ENCODE results near the gene CAPN6.
A peak's percentile ranks its signal among the peaks of the same experiment; 100 is the strongest.

The CAPN6 gene, protein sequence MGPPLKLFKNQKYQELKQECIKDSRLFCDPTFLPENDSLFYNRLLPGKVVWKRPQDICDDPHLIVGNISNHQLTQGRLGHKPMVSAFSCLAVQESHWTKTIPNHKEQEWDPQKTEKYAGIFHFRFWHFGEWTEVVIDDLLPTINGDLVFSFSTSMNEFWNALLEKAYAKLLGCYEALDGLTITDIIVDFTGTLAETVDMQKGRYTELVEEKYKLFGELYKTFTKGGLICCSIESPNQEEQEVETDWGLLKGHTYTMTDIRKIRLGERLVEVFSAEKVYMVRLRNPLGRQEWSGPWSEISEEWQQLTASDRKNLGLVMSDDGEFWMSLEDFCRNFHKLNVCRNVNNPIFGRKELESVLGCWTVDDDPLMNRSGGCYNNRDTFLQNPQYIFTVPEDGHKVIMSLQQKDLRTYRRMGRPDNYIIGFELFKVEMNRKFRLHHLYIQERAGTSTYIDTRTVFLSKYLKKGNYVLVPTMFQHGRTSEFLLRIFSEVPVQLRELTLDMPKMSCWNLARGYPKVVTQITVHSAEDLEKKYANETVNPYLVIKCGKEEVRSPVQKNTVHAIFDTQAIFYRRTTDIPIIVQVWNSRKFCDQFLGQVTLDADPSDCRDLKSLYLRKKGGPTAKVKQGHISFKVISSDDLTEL

DNA sequence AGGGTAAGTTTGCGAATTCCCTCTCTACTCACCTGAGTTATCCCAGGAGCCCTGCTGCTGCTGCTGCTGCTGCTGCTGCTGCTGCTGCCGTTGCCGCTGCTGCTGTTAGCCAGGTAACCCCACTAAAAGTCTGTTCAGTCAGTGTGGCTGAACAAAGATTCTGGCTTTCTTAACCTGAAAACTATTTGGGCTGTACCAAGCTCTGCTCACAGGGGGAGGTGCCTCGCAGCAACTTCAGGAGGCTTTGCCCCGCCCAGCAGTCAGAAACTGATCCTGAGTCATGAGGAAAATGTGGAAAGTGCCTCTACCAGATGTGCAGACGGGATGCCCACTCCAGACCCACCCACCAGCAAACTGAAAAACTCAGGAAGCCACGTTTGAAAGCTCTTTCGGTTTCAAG lies at the start of gene CAPN6:
Gene CAPN6 (minus strand): TSS at position 145 of the 400 bp plus-strand sequence. CDS start 6,547 bp downstream, outside the sequence.
- peak; percentile 68 for DNase-seq (ENCODE audit: low spot score)

DNA sequence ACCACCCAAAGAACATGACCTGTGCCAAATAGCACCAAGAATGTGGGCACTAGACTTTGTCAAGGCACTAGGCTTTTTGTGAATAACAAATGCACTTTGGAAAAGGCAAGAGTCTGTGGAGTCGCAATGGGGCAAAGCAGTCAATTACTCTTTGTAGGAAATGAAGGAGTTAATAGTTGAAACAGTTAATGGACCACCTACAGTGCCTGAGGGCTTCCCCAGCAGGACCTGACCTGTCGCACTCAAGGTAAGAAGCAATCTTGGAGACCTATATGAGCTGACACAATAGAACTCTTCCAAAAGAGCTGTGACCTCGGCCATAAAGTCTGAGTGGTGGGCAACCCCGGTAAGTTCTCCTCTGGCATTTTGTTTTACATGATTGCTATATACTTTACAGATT lies 49.2 kb upstream of the CAPN6 start:
- DNase-seq (ENCODE audit: low spot score) = no peak

DNA sequence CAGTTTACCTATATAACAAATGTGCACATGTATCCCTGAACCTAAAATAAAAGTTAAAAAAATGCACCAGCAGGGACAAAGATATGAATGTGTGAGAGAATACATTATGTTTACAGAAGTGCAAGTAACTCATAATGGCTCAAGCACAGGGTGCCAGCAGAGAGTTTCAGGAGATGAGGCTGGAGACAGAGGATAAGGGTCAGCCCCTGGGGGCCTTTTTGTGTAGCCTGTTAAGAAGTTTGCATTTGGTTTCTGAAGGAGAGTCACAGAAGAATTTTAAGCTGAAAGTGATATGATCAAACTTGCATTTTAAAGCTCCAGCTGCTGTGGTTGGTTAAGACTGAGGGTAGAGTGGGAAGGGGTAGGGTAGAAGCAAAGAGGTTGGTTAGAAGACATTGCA lies 48.6 kb upstream of the CAPN6 start:
- no peak for DNase-seq (ENCODE audit: low spot score)

DNA sequence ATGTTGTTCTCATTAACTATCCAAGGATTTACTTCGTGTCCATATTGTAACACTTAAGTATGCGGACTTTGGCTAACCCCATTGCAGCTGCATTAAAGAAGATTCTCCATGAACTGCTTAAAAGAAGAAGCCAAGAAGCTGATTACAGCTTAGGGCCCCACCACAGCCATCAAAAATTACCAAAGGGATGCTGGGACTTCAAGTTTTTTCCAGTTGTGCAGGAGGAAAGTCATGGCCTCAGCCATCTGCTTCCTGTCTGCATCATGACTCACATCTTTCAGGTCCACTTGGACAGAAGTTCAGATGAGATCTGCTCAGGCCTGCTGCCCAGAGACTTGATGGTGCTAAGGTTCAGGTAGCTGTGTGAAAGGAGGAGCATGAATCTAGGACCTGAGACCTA lies 38.8 kb upstream of the CAPN6 start:
- DNase-seq (ENCODE audit: low spot score) = peak; percentile 66

DNA sequence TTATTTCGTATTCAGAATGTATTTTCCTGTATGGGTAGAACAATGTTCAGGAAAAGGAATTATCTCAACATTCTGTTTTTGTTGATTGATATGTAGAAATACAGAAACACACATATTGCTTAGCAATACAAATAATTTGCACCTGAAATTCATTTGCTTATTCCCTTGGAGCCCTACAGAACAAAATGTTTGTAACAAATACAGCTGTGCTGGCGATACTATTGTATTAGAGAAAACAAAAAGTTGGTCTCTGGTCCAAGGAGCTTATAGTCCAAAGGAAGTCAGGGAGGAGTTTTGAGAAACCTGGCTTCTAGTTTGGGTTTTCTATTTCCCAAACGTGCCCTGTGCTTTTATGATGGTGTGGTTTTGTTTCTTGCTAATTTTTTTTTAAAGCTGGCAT lies 37.8 kb upstream of the CAPN6 start:
- DNase-seq (ENCODE audit: low spot score) = no peak

DNA sequence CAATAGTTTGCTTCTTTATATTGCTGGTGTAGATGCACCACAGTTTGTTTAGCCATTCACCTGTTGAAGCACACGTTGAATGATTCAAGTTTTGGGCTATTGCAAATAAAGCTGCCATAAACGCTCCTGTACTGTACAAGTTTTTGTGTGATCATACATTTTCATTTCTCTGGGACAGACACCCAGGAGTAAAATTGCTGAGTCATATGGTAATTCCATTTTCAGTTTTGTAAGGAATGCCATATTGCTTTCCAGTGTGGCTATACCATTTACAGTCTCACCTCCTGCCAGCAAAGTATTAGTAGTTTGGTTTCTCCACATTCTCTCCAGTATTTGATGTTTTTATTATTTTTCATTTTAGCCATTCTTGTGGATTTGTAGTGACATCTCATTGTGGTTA lies 32.0 kb upstream of the CAPN6 start:
- DNase-seq (ENCODE audit: low spot score) = no peak

DNA sequence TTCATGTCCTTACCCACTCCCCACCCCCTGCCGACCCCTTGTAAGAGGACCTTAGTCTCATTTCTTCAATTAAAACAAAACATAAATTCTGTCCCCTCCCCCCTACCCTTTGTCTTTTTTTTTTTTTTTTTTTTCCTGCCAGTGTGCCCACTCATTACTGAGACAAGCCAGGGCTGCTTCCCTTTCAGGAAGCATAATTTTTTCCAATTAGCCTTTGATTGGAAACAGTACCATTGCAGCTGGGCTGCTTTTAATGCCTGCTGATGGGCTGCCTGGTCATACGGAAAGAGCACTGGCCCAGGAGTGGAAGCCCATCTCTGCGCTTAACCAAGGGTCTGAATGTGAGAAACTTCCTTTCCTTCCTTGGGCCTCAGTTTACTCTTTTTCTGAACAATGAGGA lies 18.6 kb upstream of the CAPN6 start:
- no peak for DNase-seq (ENCODE audit: low spot score)

DNA sequence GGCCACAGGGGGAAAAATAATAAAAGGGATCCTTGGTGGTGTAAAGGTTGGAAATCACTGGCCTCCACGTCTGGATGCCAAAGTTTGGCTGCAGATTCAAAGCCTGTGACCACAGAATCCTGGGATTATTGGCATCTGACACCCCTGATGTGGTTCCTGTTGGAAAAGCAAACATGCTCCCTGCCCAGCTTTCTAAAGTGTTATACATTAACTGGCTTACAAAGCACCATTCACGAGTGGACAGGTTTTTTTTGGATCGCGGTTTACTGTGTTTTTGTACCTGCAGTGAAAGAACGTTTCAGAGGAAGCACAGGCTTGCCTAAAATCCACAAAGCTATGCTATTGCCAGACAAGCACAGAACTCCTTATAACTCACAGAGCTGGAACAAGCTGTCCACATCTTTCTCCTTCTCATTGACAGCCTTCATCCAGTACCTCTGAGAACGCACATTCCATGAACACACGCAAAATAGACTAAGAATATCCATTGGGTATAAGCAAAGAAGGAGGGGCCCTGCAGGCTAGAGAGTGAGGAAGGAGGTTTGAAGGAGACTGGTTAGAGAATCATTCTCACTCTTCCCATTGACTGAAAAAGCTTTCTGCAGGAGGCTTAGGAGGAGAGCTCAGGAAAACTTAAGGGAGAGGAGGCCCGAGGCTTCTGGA lies 14.5 kb upstream of the CAPN6 start:
- no peak for DNase-seq (ENCODE audit: low spot score)

DNA sequence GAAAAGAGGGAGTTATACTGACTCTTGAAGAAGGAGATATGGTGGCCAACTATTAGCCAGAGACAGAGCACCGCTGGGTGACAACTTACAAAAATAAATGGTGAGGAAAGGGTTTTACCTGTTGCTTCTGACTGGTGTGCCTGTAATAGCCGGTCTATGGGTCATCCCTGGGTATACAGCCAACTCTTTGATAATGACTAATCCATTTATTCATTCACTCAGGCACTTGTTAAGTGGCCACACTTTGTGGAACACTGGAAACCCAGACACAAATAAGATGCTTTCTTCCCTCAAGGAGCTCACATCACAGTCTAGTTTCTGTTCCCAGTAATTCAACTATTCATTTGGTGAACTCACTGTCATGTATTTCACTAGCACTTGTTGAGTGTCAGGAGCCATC lies 13.2 kb upstream of the CAPN6 start:
- DNase-seq (ENCODE audit: low spot score) = no peak

DNA sequence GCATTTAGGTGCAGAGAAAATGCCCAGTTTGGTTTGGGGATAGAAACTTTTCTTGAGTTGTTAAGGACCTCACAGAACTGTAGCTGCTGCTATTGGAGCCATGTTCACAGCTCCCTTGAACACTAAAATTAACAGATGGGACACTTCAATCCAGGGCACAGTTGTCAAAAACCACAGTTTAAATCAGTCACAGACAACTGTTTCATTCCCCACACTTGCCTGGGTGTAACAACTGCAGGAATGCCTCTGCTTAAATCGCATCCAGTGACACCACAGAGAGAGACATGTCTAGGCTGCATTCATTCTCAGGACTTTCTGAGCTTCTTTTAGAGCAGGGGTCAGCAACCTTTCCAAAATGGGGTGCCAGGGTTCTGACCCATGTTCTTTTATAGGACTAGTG lies 12.7 kb upstream of the CAPN6 start:
- no peak for DNase-seq (ENCODE audit: low spot score)

DNA sequence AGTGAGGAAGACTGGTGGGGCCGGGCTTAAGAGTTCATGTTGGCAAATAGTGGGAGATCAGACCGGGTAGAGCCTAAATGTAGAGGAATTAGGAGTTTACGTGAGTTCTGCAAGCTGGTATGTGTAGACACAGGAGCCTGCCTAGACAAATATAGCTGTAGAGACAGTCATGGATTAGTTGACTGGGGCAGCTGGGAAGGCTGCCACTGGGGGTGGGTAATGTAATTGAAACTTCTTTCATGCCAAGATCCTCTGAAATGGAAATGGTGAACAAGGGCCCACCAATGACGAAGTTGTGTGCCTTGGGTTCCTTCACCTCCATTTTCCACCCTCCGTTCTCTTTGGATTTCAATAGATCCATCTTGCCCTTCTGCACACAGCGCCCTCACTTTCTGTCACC lies 11.9 kb upstream of the CAPN6 start:
- no peak for DNase-seq (ENCODE audit: low spot score)

DNA sequence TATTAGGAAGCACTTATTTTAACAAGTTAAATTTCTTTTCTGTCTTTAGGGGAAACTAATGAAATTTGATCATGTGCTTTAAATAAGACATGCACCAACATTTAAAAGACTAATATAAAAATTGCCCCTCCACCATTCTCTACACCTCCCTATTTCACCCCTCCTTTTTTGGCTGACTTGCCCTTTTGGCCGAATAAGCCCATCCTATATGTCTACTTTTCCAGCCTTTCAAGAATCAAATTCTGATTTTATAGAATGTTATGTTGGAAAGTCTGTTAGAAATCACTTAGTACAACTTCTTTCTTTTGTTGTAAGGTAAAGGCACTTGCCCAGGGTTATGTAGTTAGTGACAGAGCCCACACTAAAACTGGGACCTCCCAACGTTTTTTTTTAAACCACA lies 1.8 kb downstream of the CAPN6 start:
- no peak for DNase-seq (ENCODE audit: low spot score)

DNA sequence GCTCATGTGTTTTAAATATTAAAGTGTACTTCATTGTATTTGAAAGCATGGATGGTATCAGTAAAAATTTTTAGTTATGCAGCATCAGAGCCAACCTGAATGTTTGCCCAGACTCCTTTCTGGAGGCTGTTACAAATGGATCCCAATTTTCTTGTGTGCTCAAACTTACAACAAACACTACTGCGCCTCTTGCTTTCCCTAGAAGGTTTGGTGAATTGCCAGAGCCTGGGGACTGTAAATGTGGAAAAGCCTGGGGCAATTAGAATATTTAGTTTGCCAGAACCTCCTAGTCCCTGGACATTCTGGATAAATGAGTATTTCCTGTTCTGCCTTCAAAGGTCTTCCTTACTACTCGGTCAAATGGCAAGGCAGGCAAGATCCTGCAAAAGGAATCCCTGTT lies 4.8 kb downstream of the CAPN6 start:
- DNase-seq (ENCODE audit: low spot score) = no peak

DNA sequence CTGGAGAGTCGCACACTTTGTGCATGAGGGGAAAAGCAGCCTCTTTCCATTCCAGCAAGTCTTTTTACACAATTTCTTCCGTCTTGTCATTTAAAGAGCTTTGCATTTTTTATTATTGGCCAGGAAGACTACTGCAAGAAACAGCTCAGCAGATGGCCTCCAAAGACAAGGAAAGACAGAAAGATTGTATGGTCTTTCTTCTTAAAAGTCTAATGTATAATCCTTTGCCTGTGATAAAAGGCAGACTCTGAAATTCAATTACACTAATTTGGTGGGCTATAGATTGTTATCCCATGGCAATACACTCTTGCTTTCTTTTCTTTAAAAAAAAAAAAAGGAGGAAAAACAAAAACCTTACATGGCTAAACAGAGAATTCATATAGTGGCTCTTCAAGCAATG lies 5.9 kb downstream of the CAPN6 start:
- DNase-seq (ENCODE audit: low spot score) = no peak

DNA sequence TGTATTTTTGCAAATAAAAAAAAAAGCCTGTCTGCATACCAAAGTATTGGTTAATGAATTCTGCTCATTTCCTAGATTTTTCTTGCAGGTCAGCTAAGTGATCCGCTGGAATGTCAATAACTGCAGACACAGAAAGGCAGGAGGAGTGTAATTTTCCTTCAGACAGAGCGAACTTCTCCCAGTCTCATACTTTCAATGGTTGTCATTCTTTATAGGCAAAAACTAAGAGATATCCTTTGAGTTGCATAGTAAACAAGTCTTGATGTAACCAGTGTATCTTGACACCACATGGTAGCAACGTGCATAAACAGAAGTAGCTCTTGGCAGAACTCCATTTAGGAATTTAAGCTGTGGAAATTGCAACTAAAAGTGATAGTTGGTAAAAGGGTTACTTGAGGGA lies 8.2 kb downstream of the CAPN6 start:
- no peak for DNase-seq (ENCODE audit: low spot score)

DNA sequence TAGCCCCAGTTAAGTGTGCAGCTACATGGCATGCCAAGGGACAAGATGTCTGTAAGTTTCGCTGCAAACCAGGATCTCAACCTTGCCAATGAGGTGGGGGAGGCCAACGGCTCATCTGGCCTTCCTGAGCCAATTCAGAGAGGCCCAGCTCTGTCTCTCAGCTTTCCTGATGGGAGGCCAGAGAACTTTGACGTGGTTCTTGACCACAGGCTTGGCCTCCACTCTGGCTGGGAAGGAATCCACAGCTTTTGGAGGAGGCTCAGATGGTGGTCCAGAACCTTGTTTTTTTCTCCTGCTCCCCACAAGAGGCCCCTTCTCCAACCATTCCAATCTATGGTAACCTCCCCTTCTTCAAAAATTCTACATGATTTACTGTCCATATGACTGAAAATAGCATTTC lies 9.8 kb downstream of the CAPN6 start:
- DNase-seq (ENCODE audit: low spot score) = no peak

DNA sequence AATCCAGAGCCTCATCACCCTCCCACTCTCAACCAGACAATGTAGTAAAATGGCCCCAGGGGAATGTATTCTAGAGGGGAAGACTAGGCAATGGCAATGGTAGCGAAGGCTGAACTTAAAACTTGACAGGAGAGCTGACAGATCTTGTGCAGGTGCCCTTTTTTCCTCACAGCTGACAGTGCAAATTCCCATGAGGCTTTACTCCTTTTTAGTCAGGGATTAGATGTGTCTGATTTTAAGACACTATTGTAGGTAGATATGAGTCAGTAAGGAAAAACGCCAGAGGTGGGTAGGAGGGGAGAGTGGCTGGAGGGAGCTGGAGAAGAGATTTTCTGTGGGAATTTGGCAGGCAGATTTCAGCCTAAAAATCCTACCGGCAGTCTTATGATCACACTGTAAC lies 10.7 kb downstream of the CAPN6 start:
- no peak for DNase-seq (ENCODE audit: low spot score)

DNA sequence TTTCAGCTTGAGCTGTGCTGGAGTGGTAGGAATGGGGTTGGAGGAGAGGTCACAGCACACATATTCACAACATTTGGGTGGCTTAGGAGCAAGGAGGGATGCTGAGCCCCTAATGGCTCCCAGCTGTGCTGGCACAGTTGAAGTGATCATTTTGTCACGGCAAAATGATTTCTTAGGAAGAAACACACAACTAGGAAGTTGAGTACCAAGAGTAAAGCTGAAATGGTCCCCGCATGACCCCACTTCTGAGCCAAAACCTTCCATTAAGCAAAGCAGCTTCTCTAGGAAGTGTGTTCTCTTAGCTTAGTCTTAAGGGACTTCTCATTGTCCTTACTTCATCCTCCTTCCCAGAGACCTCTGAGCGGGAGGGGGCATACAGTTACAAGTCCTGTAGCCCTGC lies 12.6 kb downstream of the CAPN6 start:
- DNase-seq (ENCODE audit: low spot score) = no peak

DNA sequence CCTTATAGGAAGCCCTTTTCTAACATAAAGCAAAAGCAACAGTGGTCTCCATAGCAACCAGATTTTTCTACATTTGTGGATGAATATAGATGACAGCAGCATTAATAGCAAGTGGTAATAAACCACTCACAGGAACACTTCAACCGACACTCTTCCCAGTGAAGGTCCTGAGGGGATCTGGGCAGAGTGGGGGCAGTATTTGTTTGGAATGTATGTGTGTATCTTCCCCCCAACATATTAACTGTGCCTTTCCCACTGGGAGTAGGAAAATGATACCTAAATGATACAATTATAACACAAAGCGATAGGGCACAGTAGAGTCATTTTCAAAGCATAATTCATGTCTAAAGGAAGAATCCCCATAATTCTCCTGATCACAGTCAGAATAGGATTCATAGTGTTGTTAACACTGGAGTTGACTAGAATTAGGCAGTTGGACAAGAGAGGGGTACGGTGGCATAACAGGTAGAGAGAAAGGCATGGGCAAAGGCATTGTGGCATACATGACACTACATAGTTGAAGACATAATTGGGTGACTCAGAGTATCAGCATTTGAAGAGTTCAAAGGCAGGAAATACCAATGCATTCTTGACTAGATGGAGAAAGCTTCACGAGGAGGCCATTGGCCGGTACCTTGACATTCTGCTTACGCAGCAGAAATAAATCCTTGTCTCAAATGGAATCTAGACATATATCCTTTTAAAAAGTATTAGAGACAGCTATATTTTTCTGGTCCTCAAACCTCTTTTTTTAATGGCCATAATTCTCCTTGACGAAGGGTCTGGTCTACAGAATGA lies 15.2 kb downstream of the CAPN6 start:
- no peak for DNase-seq (ENCODE audit: low spot score)

DNA sequence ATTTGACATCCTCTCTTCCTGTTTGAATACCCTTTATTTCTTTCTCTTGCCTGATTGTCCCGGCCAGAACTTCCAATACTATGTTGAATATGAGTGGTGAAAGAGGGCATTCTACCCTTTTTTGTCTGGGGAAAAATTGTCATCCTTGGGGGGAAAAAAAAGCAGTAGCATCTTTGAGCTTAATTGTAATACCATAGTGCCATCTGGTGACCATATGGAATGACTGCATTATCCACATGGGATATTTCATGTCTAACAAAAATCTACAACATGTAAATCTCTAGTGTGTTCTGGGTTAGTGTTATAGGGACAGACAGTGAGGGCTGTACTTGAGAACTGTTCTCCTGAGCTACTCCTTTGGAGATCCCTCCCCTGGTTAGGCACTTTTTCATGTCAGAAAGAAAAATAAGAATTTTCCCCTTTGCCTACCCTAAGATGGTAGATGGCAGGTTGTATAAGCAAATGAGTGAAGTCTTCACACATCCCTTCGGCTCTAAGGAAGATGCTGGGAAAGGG lies 26.0 kb downstream of the CAPN6 start:
- DNase-seq (ENCODE audit: low spot score) = no peak

DNA sequence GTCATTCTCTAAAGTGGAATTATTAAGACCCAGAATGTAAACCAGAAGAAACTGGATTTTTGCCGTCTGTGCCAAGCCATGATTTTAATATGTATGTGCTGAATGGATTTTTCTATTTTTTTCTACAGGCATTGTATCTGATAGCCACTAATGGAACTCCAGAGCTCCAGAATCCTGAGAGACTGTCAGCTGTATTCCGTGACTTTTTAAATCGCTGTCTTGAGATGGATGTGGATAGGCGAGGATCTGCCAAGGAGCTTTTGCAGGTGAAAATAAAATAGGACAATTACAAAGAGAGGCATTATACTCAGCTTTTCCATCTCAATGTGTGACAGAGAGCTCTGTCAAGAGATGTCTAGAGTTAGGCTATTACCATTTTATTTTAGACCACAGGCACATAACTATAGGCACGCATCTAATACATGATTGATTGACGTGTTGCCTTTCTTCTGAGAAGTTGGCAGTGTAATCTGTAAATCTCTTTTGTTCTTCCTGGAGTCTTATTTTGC lies 53.9 kb downstream of the CAPN6 start:
- no peak for DNase-seq (ENCODE audit: low spot score)

DNA sequence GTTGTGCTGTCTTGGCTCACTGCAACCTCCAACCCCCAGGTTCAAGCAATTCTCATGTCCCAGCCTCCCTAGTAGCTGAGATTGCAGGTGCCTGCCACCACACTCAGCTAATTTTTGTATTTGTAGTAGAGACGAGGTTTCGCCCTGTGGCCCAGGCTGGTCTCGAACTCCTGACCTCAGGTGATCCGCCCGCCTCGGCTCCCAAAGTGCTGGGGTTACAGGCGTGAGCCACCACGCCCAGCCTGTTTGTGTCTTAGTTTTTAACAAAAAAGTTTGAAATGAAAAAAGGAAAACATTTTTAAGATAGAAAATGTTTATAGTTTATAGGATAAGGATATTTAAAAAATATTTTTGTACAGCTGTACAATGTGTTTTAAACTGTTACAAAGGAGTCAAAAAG lies 62.4 kb downstream of the CAPN6 start:
- DNase-seq (ENCODE audit: low spot score) = no peak
